Astrocyte (in vitro differentiated cells and primary cell): ENCODE results near the gene ERFL. TPM values are rescaled to one million over a fixed set of nuclear protein-coding genes. Genes with fewer than 3 reads are reported as not detected.

ENCODE experiments used
- DNase-seq: peaks from one replicate; pipeline ENCODE4 v3.0.0-alpha.2; 2010; ENCODE audit warnings: low read depth
- FAIRE-seq: peaks from 2 replicates; lab custom pipeline; 2011; peaks lifted over from hg19 to GRCh38; lab: Jason Lieb, UNC
- H2AFZ ChIP-seq: 2 replicates; pipeline ENCODE4 v1.6.0; 2012; ENCODE audit warnings: low read depth, low read length, inconsistent platforms
- H3K27ac ChIP-seq: 2 replicates; pipeline ENCODE4 v1.5.1; 2011; ENCODE audit warnings: low read depth, low read length, inconsistent platforms
- H3K27me3 ChIP-seq: 2 replicates; pipeline ENCODE4 v1.6.0; 2011; ENCODE audit warnings: low read length, inconsistent platforms; ENCODE audit not compliant: insufficient read depth
- H3K36me3 ChIP-seq: 2 replicates; pipeline ENCODE4 v1.5.1; 2011; ENCODE audit warnings: low read length, inconsistent platforms; ENCODE audit not compliant: insufficient read depth
- H3K4me1 ChIP-seq: 2 replicates; pipeline ENCODE4 v1.5.1; 2011; ENCODE audit warnings: low read length, inconsistent platforms; ENCODE audit not compliant: insufficient read depth
- H3K4me2 ChIP-seq: 2 replicates; pipeline ENCODE4 v1.6.0; 2012; ENCODE audit warnings: low read length, inconsistent platforms
- H3K4me3 ChIP-seq: 2 replicates; pipeline ENCODE4 v1.5.1; 2011; ENCODE audit warnings: low read depth, mild to moderate bottlenecking, low read length, inconsistent platforms; ENCODE audit not compliant: insufficient read depth
- H3K79me2 ChIP-seq: 2 replicates; pipeline ENCODE4 v1.6.0; 2012; ENCODE audit warnings: mild to moderate bottlenecking, low read length, inconsistent platforms; ENCODE audit not compliant: insufficient read depth
- H3K9ac ChIP-seq: 2 replicates; pipeline ENCODE4 v1.6.0; 2012; ENCODE audit warnings: mild to moderate bottlenecking, low read length, inconsistent platforms
- H3K9me3 ChIP-seq: 2 replicates; pipeline ENCODE4 v1.5.1; 2012; ENCODE audit warnings: low read depth, mild to moderate bottlenecking, low read length, inconsistent platforms; ENCODE audit not compliant: insufficient read depth
- H4K20me1 ChIP-seq: 2 replicates; pipeline ENCODE4 v1.6.0; 2012; ENCODE audit warnings: low read length, inconsistent platforms; ENCODE audit not compliant: insufficient read depth
- H3K27ac Mint-ChIP-seq: one replicate; pipeline ENCODE4 v1.8.0; 2021; ENCODE audit warnings: mild to moderate bottlenecking, mixed read lengths; ENCODE audit not compliant: unreplicated experiment
- H3K27me3 Mint-ChIP-seq: one replicate; pipeline ENCODE4 v1.8.0; 2021; ENCODE audit warnings: low read depth, mixed read lengths; ENCODE audit not compliant: unreplicated experiment
- H3K36me3 Mint-ChIP-seq: one replicate; pipeline ENCODE4 v1.8.0; 2021; ENCODE audit warnings: low read depth, mixed read lengths; ENCODE audit not compliant: unreplicated experiment
- H3K4me1 Mint-ChIP-seq: one replicate; pipeline ENCODE4 v1.8.0; 2021; ENCODE audit warnings: low read depth, mixed read lengths; ENCODE audit not compliant: unreplicated experiment
- H3K4me3 Mint-ChIP-seq: one replicate; pipeline ENCODE4 v1.8.0; 2021; ENCODE audit warnings: mild to moderate bottlenecking, moderate library complexity, mixed read lengths; ENCODE audit not compliant: unreplicated experiment
- H3K9me3 Mint-ChIP-seq: one replicate; pipeline ENCODE4 v1.8.0; 2021; ENCODE audit warnings: mild to moderate bottlenecking, mixed read lengths; ENCODE audit not compliant: unreplicated experiment
- CTCF ChIP-seq: IDR thresholded peaks from 2 replicates; pipeline ENCODE4 v1.5.1; 2011; ENCODE audit warnings: low read depth, mild to moderate bottlenecking, inconsistent platforms, low read length, moderate library complexity; ENCODE audit not compliant: insufficient read depth
- EZH2 ChIP-seq: IDR thresholded peaks from 2 replicates; pipeline ENCODE4 v1.6.1; 2012; ENCODE audit warnings: mild to moderate bottlenecking, low read length, inconsistent platforms; ENCODE audit not compliant: insufficient read depth
- total RNA-seq: library from RNA; stranded (reverse); gene quantifications from 2 replicates; pipeline ENCODE4 v1.2.1, GENCODE V29; 2021

ERFL gene
- total RNA-seq, 1 donor from 2014 or later = 0.41 TPM

- Histone ChIP-seq H2AFZ (no peak overlapping the region), H3K9ac (no peak overlapping the region), H3K4me1 (peaks cover 9% of the 10 kb centered on the region), H3K27ac (no peak overlapping the region), H4K20me1 (peaks cover 4% of the 10 kb centered on the region), H3K27me3 (peaks cover 2% of the 10 kb centered on the region), H3K9me3 (no peaks in the 10 kb centered on the region), H3K4me2 (no peak overlapping the region), H3K36me3 (no peaks in the 10 kb centered on the region), H3K4me3 (no peak overlapping the region), H3K79me2 (peaks cover 13% of the 10 kb centered on the region)
- FAIRE-seq (no peak), DNase-seq (no peak)
- no peak overlapping the region for H3K4me3 Mint-ChIP-seq
- TF ChIP-seq EZH2 (no peak), CTCF (no peak)
- H3K4me1 Mint-ChIP-seq = peaks cover 3% of the 10 kb centered on the region
- H3K9me3 Mint-ChIP-seq = no peaks in the 10 kb centered on the region
- no peaks in the 10 kb centered on the region for H3K36me3 Mint-ChIP-seq
- no peak overlapping the region for H3K27ac Mint-ChIP-seq
- H3K27me3 Mint-ChIP-seq = peaks cover 7% of the 10 kb centered on the region
Observed at GRCh38 chr19:41880329-41880708, 47.9 kb downstream of the ERFL start.

GRCh38 chr19:41879670-41880328 is 48.5 kb downstream of the ERFL start:
- H3K4me1 ChIP-seq = peaks cover 5% of the 10 kb centered on the region
- H3K4me1 Mint-ChIP-seq = no peaks in the 10 kb centered on the region
- H3K27me3 Mint-ChIP-seq = peaks cover 7% of the 10 kb centered on the region
- H2AFZ ChIP-seq = no peak overlapping the region
- H3K4me3 ChIP-seq = no peak overlapping the region
- TF ChIP-seq EZH2 = no peak
- no peak for TF ChIP-seq CTCF
- H3K9ac ChIP-seq = no peak overlapping the region
- no peak overlapping the region for H3K27ac ChIP-seq
- DNase-seq (no peak), FAIRE-seq (no peak)
- no peak overlapping the region for H3K4me2 ChIP-seq
- no peaks in the 10 kb centered on the region for H3K9me3 Mint-ChIP-seq
- no peaks in the 10 kb centered on the region for H3K36me3 Mint-ChIP-seq
- peaks cover 7% of the 10 kb centered on the region for H3K79me2 ChIP-seq
- H3K4me3 Mint-ChIP-seq = no peak overlapping the region
- H3K27me3 ChIP-seq = peaks cover 2% of the 10 kb centered on the region
- no peaks in the 10 kb centered on the region for H3K36me3 ChIP-seq
- H4K20me1 ChIP-seq = no peaks in the 10 kb centered on the region
- H3K9me3 ChIP-seq = no peaks in the 10 kb centered on the region
- no peak overlapping the region for H3K27ac Mint-ChIP-seq

GRCh38 chr19:41879080-41879479 is 49.2 kb downstream of the ERFL start:
- Histone ChIP-seq H3K9me3 (no peaks in the 10 kb centered on the region), H3K27ac (no peak overlapping the region), H3K4me1 (peaks cover 5% of the 10 kb centered on the region), H3K36me3 (no peaks in the 10 kb centered on the region), H2AFZ (no peak overlapping the region), H3K27me3 (peaks cover 2% of the 10 kb centered on the region), H3K9ac (no peak overlapping the region), H4K20me1 (no peaks in the 10 kb centered on the region), H3K4me2 (no peak overlapping the region), H3K4me3 (no peak overlapping the region), H3K79me2 (peaks cover under 1% of the 10 kb centered on the region)
- Mint-ChIP-seq H3K4me3 (no peak overlapping the region), H3K4me1 (no peaks in the 10 kb centered on the region), H3K9me3 (no peaks in the 10 kb centered on the region), H3K36me3 (no peaks in the 10 kb centered on the region), H3K27me3 (peaks cover 7% of the 10 kb centered on the region), H3K27ac (no peak overlapping the region)
- FAIRE-seq = no peak
- TF ChIP-seq EZH2 = no peak
- TF ChIP-seq CTCF = no peak
- DNase-seq = no peak
